Testis (tissue), 2 donors: ENCODE results near the gene TAF13.

Source experiments
- CTCF ChIP-seq, 3 experiments: fragments of 450-650 bp in 2 of 3; fragments of 200-600 bp in 1 of 3; sonication (generic) in 1 of 3; IDR thresholded peaks; one replicate each; pipeline ENCODE4 v1.5.1; 2016 to 2019; ENCODE audit warnings: antibody characterized with exemption in 3 of 3, mild to moderate bottlenecking in 2 of 3, moderate library complexity in 1 of 3
- POLR2A ChIP-seq: fragments of 450-650 bp; IDR thresholded peaks from one replicate; pipeline ENCODE4 v1.6.1; 2017; ENCODE audit warnings: antibody characterized with exemption, mild to moderate bottlenecking, moderate library complexity

- TF ChIP-seq CTCF (IDR thresholded peaks at IDR 0.05) (no peak), POLR2A (no peak)
Observed at GRCh38 chr1:109084563-109085517, 9.0 kb upstream of the TAF13 start.
